Keratinocyte (primary cell): ENCODE measurements around the gene SDF4. TPM values are rescaled to one million over a fixed set of nuclear protein-coding genes. Genes with fewer than 3 reads are reported as not detected.

ENCODE experiments used
- DNase-seq: peaks from one replicate; pipeline ENCODE4 v3.0.0-alpha.2; 2011; ENCODE audit warnings: low read depth, missing footprints, low spot score
- FAIRE-seq: peaks from 2 replicates; lab custom pipeline; 2011; peaks lifted over from hg19 to GRCh38; lab: Jason Lieb, UNC
- H2AFZ ChIP-seq: 2 replicates; pipeline ENCODE4 v1.6.0; 2012; ENCODE audit warnings: low read length, control low read depth, inconsistent platforms; ENCODE audit not compliant: control insufficient read depth
- H3K27ac ChIP-seq: 2 replicates; pipeline ENCODE4 v1.5.1; 2011; ENCODE audit warnings: low read length; ENCODE audit not compliant: control insufficient read depth, insufficient read depth
- H3K27me3 ChIP-seq: 3 replicates; pipeline ENCODE4 v1.6.0; 2011; ENCODE audit warnings: low read length; ENCODE audit not compliant: control insufficient read depth, insufficient read depth; ENCODE audit errors: extremely low read depth
- H3K36me3 ChIP-seq, 2 experiments: 2 replicates in 1 of 2; 3 replicates in 1 of 2; pipeline ENCODE4 v1.5.1; 2011; ENCODE audit warnings: low read length in 2 of 2, mild to moderate bottlenecking in 1 of 2; ENCODE audit not compliant: control insufficient read depth in 2 of 2, insufficient read depth in 2 of 2; ENCODE audit errors: extremely low read depth in 1 of 2
- H3K4me1 ChIP-seq: 3 replicates; pipeline ENCODE4 v1.5.1; 2011; ENCODE audit warnings: low read length; ENCODE audit not compliant: control insufficient read depth, insufficient read depth; ENCODE audit errors: extremely low read depth
- H3K4me2 ChIP-seq: 3 replicates; pipeline ENCODE4 v1.6.0; 2011; ENCODE audit warnings: low read depth, low read length; ENCODE audit not compliant: control insufficient read depth, insufficient read depth; ENCODE audit errors: extremely low read depth
- H3K4me3 ChIP-seq, 3 experiments: fragments of 200-600 bp in 1 of 3; sonication (generic) in 1 of 3; 2 replicates in 2 of 3; 3 replicates in 1 of 3; pipeline ENCODE4 v1.5.1; 2011 to 2016; ENCODE audit warnings: low read length in 3 of 3, mild to moderate bottlenecking in 3 of 3, control low read depth in 2 of 3, inconsistent platforms in 1 of 3, low read depth in 1 of 3, mixed read lengths in 1 of 3, mixed run types in 1 of 3, moderate library complexity in 1 of 3; ENCODE audit not compliant: control insufficient read depth in 2 of 3, insufficient read depth in 2 of 3; ENCODE audit errors: extremely low read depth in 1 of 3
- H3K79me2 ChIP-seq: 2 replicates; pipeline ENCODE4 v1.6.0; 2012; ENCODE audit warnings: low read length; ENCODE audit not compliant: control insufficient read depth, insufficient read depth
- H3K9ac ChIP-seq: 3 replicates; pipeline ENCODE4 v1.6.0; 2011; ENCODE audit warnings: low read length; ENCODE audit not compliant: control insufficient read depth, insufficient read depth; ENCODE audit errors: extremely low read depth
- H3K9me1 ChIP-seq: 3 replicates; pipeline ENCODE4 v1.6.0; 2011; ENCODE audit warnings: low read length; ENCODE audit not compliant: control insufficient read depth, insufficient read depth; ENCODE audit errors: extremely low read depth
- H3K9me3 ChIP-seq: 2 replicates; pipeline ENCODE4 v1.5.1; 2012; ENCODE audit warnings: low read depth, low read length; ENCODE audit not compliant: control insufficient read depth
- H4K20me1 ChIP-seq: 3 replicates; pipeline ENCODE4 v1.6.0; 2011; ENCODE audit warnings: low read length; ENCODE audit not compliant: control insufficient read depth, insufficient read depth; ENCODE audit errors: extremely low read depth
- CTCF ChIP-seq, 3 experiments: IDR thresholded peaks in 1 of 3; conservative IDR thresholded peaks in 1 of 3; optimal IDR thresholded peaks in 1 of 3; 2 replicates in 2 of 3; 3 replicates in 1 of 3; pipeline versions ENCODE3 to v1.5.1; 2011; ENCODE audit warnings: low read length in 3 of 3, mild to moderate bottlenecking in 3 of 3, moderate library complexity in 2 of 3, control low read depth in 1 of 3, inconsistent platforms in 1 of 3; ENCODE audit not compliant: insufficient read depth in 2 of 3; ENCODE audit errors: extremely low read depth in 1 of 3
- EZH2 ChIP-seq: IDR thresholded peaks from one replicate; pipeline ENCODE4 v1.6.1; 2012; ENCODE audit warnings: inconsistent platforms, mild to moderate bottlenecking, low read length, moderate library complexity
- dilution Hi-C: fragments of 300-500 bp; cut with MboI; formaldehyde crosslinking; loops from one replicate; pipeline ENCODE4 v1.7.0; 2020; ENCODE audit warnings: low sequenced_read_pairs; ENCODE audit not compliant: extremely low pct_ligation_motif_present
- polyA plus RNA-seq, 5 experiments: library from polyadenylated mRNA; depleted of rRNA in 3 of 5; stranded (reverse) in 3 of 5; stranded (forward) in 1 of 5; unstranded in 1 of 5; fragments of >200 nt; gene quantifications; 1 replicate in 1 of 5; 2 replicates in 3 of 5; 3 replicates in 1 of 5; pipeline versions ENCODE4 v1.2.1 to v1.2.3, GENCODE V29; 2011 to 2012; ENCODE audit warnings: missing spikeins in 2 of 5, low read depth in 1 of 5, low replicate concordance in 1 of 5

SDF4 gene
- polyA plus RNA-seq, 1 donor (not counting 4 experiments of a cell fraction or from before 2014, with no cell fraction given): 66.3 TPM

GRCh38 chr1:1222575-1223225, 9.1 kb downstream of the SDF4 start:
- Histone ChIP-seq H3K27me3 (no peaks in the 10 kb centered on the region), H3K9ac (no peak overlapping the region), H3K9me1 (no peaks in the 10 kb centered on the region), H2AFZ (no peak overlapping the region), H4K20me1 (peaks cover 5% of the 10 kb centered on the region), H3K36me3 (peaks cover 29 to 39% of the 10 kb centered on the region in 2 experiments), H3K27ac (no peak overlapping the region), H3K9me3 (no peaks in the 10 kb centered on the region), H3K4me1 (peaks cover 6% of the 10 kb centered on the region), H3K4me3 (no peak overlapping the region), H3K4me2 (no peak overlapping the region), H3K79me2 (peaks cover 33% of the 10 kb centered on the region)
- DNase-seq (no peak), FAIRE-seq (no peak)
- no peak for TF ChIP-seq EZH2
- no peak for TF ChIP-seq CTCF (optimal IDR thresholded peaks at IDR 0.05 in 1 of 3, IDR thresholded peaks at IDR 0.05 in 1 of 3, conservative IDR thresholded peaks at IDR 0.05 in 1 of 3; ENCODE audit: extremely low read depth in 1 of 3, insufficient read depth in 2 of 3, low read length in 3 of 3)
- dilution Hi-C loops: no loop called here

GRCh38 chr1:1221887-1222574, 9.8 kb downstream of the SDF4 start:
- no peak for FAIRE-seq
- peaks cover 28% of the 10 kb centered on the region for H3K79me2 ChIP-seq
- no peaks in the 10 kb centered on the region for H3K27me3 ChIP-seq
- H3K36me3 ChIP-seq: peaks cover 26 to 42% of the 10 kb centered on the region in 2 experiments
- H4K20me1 ChIP-seq: peaks cover 5% of the 10 kb centered on the region
- H3K9me3 ChIP-seq: no peaks in the 10 kb centered on the region
- no peak overlapping the region for H2AFZ ChIP-seq
- peaks cover 8% of the 10 kb centered on the region for H3K4me1 ChIP-seq
- no peaks in the 10 kb centered on the region for H3K9me1 ChIP-seq
- dilution Hi-C loops: no loop called here
- no peak for TF ChIP-seq CTCF (optimal IDR thresholded peaks at IDR 0.05 in 1 of 3, IDR thresholded peaks at IDR 0.05 in 1 of 3, conservative IDR thresholded peaks at IDR 0.05 in 1 of 3; ENCODE audit: extremely low read depth in 1 of 3, insufficient read depth in 2 of 3, low read length in 3 of 3)
- no peak for TF ChIP-seq EZH2
- H3K27ac ChIP-seq: no peak overlapping the region
- H3K4me3 ChIP-seq: no peak overlapping the region
- H3K4me2 ChIP-seq: no peak overlapping the region
- no peak overlapping the region for H3K9ac ChIP-seq
- DNase-seq: no peak
